ENCODE measurements around the gene CIB2.

CIB2 gene

DNA sequence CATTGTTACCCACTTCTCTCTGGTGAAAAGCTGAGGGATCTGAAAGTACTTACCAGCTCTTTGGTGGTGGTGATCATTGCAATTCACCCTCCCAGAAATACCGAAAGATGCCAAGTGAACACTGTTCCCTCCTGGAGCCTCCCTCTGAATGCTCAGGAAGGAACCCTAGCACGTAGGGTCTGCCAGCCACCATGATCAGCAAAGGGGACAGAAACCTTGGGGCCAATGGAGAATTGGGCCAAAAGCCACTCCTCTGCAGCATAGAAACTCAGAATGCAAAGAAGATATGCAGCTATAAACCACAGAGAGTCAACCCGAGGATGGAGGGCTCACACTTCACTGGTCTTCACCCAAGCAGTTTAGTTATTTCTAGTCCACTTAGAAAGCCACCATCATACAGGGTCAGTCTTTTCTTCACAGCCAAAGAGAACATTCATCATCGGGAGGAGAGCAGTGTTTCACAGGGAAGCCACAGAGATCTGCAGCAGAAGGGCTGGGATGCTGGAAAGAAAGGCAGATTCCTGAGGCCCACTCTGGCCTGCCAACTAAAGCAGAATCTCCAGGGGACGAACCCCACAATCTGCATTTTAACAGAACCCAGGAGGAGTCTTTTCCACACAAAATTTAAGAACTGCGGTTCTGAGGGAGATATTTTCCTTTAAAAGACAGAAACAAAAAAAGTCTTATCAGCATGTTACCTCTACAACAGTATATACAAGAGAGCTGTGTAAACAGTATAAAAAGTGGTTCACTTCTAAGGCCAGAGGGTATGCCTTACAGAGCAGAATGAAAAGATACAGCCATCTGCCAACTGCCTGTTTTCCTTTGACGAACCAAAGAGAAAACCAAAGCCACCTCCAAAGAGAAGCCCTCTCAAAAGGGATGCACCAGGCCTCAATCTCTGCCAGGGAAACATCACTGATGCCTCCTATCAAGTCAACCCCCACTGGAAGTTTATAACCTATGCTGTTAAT lies 65.0 kb downstream of the CIB2 start:
- DNase-seq (ENCODE audit: low read depth): no peak

DNA sequence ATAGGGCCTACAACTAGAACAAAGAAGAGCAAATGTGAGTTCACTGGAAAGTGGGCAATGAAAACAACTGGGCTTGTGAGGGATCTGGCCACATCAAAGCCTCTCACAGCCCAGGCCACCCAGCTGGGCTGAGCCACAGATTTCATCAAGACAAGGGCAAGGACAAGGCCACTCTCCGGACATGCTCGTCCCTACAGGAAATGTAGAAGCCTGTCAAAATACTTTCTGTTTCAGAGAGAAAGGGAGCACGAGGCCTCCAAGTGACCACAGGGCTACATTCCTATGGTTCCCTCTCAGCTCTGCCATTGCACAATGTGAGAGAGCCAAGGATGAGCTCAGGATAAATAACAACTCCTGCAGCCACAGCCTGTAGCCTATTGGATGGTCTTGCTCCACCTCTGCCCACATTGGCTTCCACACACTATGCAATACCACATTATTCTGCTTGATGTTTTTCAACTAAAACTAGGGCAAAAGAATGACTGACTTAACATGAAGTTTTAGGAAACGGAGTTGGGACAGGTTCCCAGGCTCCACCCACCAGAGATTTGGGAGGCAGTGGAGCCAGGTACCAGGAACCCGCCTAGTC lies 65.9 kb downstream of the CIB2 start:
- peak; percentile 98 for DNase-seq (ENCODE audit: low read depth)

DNA sequence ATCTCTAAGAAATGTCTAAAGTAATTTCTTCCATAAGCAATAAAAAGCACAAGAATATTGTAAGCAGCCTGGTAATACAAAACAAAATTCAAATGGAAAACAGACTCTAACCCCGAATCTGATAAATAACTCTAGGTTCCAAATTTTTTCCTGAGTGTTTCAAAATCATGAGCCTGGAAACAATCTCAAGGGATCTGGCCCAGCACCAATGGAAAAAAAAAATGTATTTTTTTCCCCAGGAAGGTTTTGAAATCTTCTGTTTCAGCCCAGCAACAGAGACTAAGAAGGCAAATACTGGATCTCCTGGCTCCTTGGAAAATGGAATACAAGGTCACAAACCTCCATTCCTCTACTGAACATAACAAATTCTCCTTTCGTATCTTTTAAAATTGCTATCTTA lies 66.7 kb downstream of the CIB2 start:
- DNase-seq (ENCODE audit: low read depth): no peak

DNA sequence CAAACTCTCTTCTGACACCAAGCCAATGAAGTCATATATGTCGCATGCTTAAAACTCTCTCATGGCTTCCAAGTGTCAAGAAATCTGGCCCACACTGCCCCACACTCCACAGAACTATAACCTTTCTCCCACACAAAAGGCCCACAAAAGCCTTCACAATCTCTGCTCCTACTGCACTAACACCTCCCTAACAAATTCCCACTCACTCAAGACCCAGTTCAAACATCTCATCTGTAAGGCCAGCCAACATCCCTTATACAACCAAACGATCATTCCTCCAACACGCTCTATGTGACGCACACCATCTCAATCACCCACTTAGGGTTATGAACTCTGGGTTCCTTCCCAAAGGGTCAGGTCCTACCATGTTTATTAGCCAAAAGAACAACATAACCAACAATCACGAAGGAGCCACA lies 67.3 kb downstream of the CIB2 start:
- DNase-seq (ENCODE audit: low read depth): no peak

DNA sequence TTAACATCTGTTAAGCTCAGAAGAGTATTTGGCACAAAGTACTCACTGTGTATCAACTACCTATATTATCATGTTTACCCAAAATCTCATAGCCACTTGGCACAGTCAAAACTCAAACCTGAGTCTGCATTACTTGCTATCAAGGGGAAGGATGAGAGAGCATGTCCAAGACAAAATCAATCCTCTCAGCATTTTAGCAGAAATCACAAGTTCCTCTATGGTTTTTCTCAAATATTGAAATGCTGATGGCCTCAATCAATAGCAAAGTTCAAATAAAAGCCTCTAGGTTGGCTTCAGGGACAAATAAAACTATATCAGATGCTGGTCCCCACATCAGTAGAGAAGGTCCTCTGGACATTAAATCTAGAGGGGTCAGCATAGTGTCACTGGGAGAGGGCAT lies 68.0 kb downstream of the CIB2 start:
- no peak for DNase-seq (ENCODE audit: low read depth)

DNA sequence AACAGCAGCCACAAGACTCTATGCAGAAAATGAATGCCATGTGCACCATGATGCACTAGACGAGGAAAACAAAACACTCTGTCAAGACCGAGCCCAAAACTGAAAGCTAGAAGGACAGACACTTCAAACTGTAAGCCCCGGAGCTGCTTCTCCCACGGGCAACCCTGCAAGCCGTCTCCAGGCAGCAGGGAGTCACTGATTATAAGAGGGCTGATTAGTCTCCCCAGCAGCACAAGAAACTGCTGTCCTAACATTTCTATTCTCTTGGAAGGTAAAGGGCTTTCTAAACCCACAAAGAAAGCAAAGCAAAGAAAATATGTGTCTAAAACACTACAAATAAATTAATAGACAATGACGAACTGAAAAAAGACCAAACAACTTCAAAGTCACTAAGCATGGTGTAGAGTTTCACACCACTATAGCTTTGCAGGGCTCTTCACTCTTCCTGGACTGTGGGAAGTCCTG lies 69.2 kb downstream of the CIB2 start:
- DNase-seq (ENCODE audit: low read depth): no peak

DNA sequence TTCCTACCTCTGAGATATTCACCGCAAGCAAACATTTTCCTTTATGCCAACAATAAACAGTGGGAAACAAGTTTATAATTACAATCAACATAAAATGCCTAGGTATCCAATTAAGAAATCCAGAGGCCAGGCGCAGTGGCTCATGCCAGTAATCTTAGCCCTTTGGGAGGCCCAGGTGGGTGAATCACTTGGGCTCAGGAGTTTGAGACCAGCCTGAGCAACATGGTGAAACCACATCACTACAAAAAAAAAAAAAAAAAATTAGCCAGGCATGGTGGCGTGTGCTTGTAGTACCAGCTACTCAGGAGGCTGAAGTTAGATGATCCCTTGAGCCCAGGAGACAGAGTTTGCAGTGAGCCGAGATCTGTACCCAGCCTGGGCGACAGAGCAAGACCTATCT lies 71.0 kb downstream of the CIB2 start:
- no peak for DNase-seq (ENCODE audit: low read depth)

DNA sequence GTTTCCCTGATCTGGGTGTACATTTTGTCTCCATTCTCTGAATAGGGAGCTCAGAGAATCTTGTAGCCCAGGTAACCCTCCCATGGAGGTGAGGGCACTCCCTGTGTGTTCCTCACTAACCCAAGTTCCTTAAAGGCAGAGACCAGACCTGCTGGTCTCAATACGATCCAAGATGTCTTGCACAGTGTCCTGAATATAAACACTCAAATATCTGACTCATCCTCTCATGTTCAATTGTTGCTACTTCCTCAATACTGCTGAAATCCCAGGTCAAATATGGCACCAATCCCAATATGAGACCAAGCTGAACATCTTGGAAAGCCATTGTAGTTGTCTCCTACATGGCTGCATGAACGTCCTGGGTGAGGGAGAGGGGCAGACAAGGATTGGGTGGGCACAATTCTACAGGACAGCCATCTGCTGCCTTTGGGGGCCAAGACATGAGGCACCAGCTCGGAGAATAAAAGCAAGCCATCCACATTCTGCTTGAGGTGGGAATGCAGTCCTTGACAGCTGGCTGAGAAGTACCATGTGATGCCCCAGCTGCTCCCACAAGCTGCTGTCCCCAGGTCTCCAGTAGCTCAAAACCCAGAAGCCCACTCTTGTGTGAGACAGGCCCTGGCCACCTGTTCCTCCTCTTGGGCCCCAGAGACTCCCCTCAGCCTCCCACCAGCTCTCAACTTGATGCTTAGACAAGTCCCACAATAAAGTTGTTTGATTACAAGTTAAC lies 72.0 kb downstream of the CIB2 start:
- no peak for DNase-seq (ENCODE audit: low read depth)

DNA sequence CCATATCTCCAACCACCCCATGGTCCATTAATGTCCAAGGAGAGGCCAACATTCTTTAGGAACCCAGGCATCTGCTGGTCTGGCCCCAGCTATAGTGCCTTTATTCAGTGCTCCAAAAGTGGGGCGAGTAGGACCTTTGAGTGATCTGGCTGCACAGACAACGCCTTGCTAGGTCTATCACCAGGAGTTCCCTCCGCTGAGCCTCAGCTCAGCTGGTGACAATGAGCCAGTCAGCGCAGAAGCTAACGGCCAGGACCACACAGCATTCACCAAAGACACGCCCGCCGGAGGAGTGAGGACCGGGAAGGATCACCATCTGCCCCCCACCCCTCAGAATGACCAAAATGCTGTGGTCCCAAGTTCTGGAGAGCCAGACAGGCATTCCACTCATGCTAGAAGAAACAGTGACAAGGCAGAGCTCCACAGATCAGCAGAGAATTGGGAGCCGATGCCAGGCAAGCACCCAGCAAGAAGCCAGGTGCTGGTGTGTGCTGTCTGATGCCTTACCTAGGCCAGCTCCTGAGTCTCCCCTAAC lies 72.8 kb downstream of the CIB2 start:
- DNase-seq (ENCODE audit: low read depth): no peak

DNA sequence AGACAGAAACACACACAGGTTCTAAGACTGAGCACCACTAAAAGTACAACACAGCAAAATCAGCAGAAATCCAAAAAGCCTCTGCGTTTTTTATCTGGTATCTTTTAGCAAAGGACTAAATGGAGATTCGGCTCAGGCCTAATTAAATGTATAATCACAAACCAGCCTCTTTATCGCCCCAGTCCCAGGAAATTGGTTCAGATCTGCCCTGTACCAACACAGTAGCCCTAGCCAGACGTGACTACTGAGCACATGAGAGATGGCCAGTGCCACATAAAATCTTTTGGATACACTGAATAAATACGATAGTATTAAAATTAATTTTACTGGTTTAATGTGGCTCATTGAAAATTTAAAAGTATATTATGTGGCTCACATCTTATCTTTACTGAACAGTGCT lies 73.4 kb downstream of the CIB2 start:
- no peak for DNase-seq (ENCODE audit: low read depth)

DNA sequence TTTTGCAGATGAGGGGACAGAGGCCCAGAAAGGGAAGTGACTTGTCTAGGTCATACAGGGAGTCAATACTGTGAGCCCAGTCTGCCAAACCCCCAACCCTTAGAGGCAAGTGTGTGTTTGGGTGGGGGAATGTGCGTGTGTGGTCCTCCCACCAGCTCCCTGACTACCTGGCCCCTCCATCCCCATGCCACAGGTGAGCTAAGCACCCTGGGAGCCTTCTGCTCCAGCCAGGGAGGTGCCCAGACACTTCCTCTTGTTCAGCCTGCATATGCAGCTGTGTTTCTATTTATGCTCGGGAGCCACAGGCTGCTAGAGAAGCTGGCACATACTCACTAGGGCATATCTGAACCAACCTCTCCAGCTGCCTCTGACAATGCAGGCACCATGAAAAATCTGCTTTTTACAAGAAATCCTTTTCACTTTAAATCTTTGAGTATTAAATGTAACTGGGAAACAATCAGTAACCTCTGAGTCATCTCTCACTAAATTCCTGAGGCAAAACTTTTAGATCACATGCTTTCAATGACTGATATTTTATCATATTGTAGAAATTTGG lies 74.5 kb downstream of the CIB2 start:
- DNase-seq (ENCODE audit: low read depth): no peak

DNA sequence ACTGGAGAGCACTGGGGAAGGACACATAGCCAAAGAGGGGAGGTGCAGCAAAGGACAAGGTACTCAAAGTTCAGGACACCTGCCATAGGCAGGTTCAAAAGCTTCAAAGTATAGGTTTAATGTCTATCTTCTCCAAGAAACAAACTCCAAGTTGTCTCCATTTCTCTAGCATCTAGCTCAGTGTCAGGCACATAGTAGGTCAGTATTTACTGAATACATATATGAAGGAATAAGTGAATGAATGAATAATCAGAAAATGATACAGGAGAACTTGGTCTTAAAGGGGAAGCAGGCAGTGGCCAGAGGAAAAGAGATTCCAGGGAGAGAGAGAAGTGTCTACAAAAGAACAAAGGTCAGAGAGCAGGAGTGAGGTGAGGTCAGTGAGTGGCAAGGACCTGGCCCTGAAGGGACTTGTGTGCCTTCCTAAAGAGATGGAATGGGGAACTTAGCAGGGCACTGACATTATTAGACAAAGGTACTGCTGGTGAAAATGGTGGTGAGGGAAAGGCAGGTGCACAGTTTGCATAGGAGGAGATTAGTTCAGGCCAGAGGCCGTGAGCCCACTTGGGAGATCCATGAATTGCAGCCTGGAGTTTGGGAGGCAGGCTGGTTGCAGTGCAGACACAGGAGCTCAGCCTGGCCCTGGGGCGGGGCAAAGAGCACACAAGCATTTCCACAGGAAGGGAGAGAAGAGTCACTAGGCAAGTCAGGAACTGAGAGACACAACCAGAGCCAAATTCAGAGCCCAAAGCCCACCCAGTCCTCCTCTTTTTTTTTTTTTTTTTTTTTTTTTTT lies 75.1 kb downstream of the CIB2 start:
- DNase-seq (ENCODE audit: low read depth): no peak

DNA sequence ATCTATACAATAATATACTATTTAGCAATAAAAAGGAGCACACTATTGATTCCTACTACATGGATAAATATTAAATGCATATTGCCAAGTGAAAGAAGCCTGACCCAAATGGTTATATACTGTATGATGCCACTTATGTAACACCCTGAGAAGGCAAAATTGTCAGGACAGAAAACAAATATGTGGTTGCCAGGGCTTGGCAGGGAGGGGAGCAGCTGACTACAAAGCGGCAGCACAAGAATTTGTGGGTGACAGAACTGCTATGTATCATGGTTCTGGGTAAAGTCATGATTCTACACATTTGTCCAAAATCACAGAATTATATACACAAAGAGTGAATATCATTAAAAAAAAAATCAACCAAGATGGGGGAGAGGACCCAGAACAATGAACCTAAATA lies 76.3 kb downstream of the CIB2 start:
- no peak for DNase-seq (ENCODE audit: low read depth)

Data from non-pigmented ciliary epithelial cell (primary cell).